Endothelial cell (in vitro differentiated cells): Measurements from ENCODE around the gene VPS4A. TPM values are rescaled to one million over a fixed set of nuclear protein-coding genes. Genes with fewer than 3 reads are reported as not detected.

Experiments used
- DNase-seq: peaks from one replicate; pipeline ENCODE4 v3.0.0; 2021; ENCODE audit warnings: low spot score
- H3K27ac Mint-ChIP-seq: one replicate; pipeline ENCODE4 v1.8.0; 2021; ENCODE audit warnings: mixed read lengths, inconsistent platforms; ENCODE audit not compliant: unreplicated experiment
- H3K27me3 Mint-ChIP-seq: one replicate; pipeline ENCODE4 v1.8.0; 2021; ENCODE audit warnings: mild to moderate bottlenecking, moderate library complexity, mixed read lengths, inconsistent platforms; ENCODE audit not compliant: unreplicated experiment
- H3K36me3 Mint-ChIP-seq: one replicate; pipeline ENCODE4 v1.8.0; 2021; ENCODE audit warnings: mild to moderate bottlenecking, low read depth, mixed read lengths, inconsistent platforms; ENCODE audit not compliant: unreplicated experiment
- H3K4me1 Mint-ChIP-seq: one replicate; pipeline ENCODE4 v1.8.0; 2021; ENCODE audit warnings: mild to moderate bottlenecking, mixed read lengths, inconsistent platforms; ENCODE audit not compliant: unreplicated experiment
- H3K4me3 Mint-ChIP-seq: one replicate; pipeline ENCODE4 v1.8.0; 2021; ENCODE audit warnings: mild to moderate bottlenecking, mixed read lengths, inconsistent platforms; ENCODE audit not compliant: unreplicated experiment
- H3K9me3 Mint-ChIP-seq: one replicate; pipeline ENCODE4 v1.8.0; 2021; ENCODE audit warnings: mixed read lengths, inconsistent platforms; ENCODE audit not compliant: unreplicated experiment
- CTCF ChIP-seq: fragments of 200-600 bp; sonication (generic); IDR thresholded peaks from one replicate; pipeline ENCODE4 v1.5.0; 2021; ENCODE audit warnings: antibody characterized with exemption; ENCODE audit not compliant: unreplicated experiment
- total RNA-seq: library from RNA; stranded (reverse); fragmentation: NEBNext Ultra II Directional; extraction: Animal tissue kit (Norgen Biotek cat#: 25700); gene quantifications from one replicate; pipeline ENCODE4 v1.2.1, GENCODE V29; 2021; ENCODE audit not compliant: unreplicated experiment

The VPS4A gene
- total RNA-seq, 1 donor from 2014 or later = 36.3 TPM

- no peak for TF ChIP-seq CTCF
- H3K36me3 Mint-ChIP-seq = peaks cover 22% of the 10 kb centered on the region
These were observed 2.3 kb downstream of the VPS4A start for GRCh38 chr16:69313469-69313868.

GRCh38 chr16:69314534-69314933 is 3.4 kb downstream of the VPS4A start:
- Mint-ChIP-seq H3K4me3 (no peak overlapping the region), H3K36me3 (peaks cover 28% of the 10 kb centered on the region), H3K9me3 (no peaks in the 10 kb centered on the region), H3K4me1 (peaks cover 11% of the 10 kb centered on the region), H3K27me3 (peaks cover 13% of the 10 kb centered on the region), H3K27ac (no peak overlapping the region)
- no peak for DNase-seq
- no peak for TF ChIP-seq CTCF

More at GRCh38 chr16:69313469-69313868, 2.3 kb downstream of the VPS4A start:
- Mint-ChIP-seq H3K27ac (peak overlapping the region; percentile 24), H3K27me3 (peaks cover 13% of the 10 kb centered on the region), H3K9me3 (no peaks in the 10 kb centered on the region), H3K4me1 (peaks cover 16% of the 10 kb centered on the region), H3K4me3 (peak overlapping the region; percentile 60)
- no peak for DNase-seq

GRCh38 chr16:69315486-69316311 is 4.5 kb downstream of the VPS4A start:
- H3K4me3 Mint-ChIP-seq = peak overlapping the region; percentile 31
- no peaks in the 10 kb centered on the region for H3K9me3 Mint-ChIP-seq
- no peak for DNase-seq

DNA sequence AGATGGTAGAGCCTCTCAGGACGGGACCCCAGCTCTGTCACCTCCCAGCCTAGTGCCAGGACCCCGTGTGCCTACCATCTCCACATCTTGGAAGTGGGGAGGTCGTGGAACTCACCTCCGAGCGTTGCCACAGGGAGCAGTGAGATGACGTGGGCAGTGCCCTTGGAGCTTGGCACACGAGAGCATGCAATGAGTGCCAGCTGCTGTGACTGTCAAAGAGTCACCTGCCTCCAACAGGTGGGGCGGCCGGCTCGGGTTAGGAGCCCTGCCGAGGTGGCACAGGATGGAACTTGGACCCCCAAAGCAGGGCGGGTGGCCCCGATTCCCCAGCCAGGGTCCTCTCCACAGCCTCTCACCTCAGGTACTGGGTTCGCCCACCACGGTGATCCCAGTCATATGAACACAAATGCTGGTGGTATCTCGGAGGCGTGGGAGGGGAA is 5.5 kb downstream of the VPS4A start:
- Mint-ChIP-seq H3K27me3 (peaks cover 19% of the 10 kb centered on the region), H3K4me1 (peaks cover 7% of the 10 kb centered on the region), H3K27ac (no peak overlapping the region), H3K9me3 (no peaks in the 10 kb centered on the region), H3K36me3 (peaks cover 36% of the 10 kb centered on the region), H3K4me3 (no peak overlapping the region)
- no peak for DNase-seq
- no peak for TF ChIP-seq CTCF

More at GRCh38 chr16:69315486-69316311, 4.5 kb downstream of the VPS4A start:
- H3K27ac Mint-ChIP-seq = no peak overlapping the region
- H3K27me3 Mint-ChIP-seq = peaks cover 16% of the 10 kb centered on the region
- TF ChIP-seq CTCF = no peak
- H3K36me3 Mint-ChIP-seq = peaks cover 28% of the 10 kb centered on the region
- peaks cover 8% of the 10 kb centered on the region for H3K4me1 Mint-ChIP-seq

- Mint-ChIP-seq H3K4me1 (no peaks in the 10 kb centered on the region), H3K36me3 (peaks cover 38% of the 10 kb centered on the region), H3K27ac (no peak overlapping the region), H3K4me3 (no peak overlapping the region), H3K27me3 (peaks cover 15% of the 10 kb centered on the region), H3K9me3 (no peaks in the 10 kb centered on the region)
- TF ChIP-seq CTCF = no peak
- DNase-seq = no peak
These were observed 7.2 kb downstream of the VPS4A start for GRCh38 chr16:69318177-69318910.
